Measurements from ENCODE around the gene HNRNPA1. TPM values are rescaled to one million over a fixed set of nuclear protein-coding genes. Genes with fewer than 3 reads are reported as not detected.

The HNRNPA1 gene
- total and polyA plus RNA-seq, 9 of the 15 experiments (the other 6 are each of a cell fraction or from before 2014, with no cell fraction given): 1,166 to 2,703 (median 1,815) TPM

DNA sequence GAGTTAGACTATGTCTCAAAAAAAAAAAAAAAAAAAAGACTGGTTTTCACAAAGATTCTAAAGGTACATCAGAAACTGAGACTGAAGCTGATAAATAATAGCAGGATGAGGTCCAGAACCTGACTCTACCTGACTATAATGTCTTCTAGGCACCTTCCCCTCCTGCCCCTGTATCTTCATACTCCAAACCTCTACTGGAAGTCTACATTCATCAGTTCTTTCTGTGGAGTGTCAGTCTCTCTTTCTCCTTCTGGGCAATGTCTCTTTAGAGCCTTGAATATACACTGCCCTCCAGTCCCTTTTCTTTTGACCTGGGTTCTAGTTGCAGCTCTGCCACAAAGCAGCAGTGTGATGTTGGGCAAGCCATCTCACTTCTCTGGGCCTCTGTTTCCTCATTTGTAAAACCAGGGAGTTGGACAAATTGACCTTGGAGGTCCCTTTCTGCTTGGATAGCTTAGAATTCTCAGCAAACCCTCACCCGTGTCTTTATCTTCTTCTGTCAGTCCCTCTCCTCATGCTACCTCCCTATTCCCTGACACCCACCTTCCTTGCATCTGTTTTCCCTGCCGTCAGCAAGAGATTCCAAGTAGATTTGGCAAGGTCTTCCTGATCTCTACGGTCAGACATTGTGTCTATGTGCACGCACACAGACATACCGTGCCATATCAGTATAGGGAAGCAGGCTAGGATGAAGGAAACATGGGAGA, 16.0 kb downstream of the HNRNPA1 start (continued):
- no peak for TF ChIP-seq ZNF644 (tag; IDR thresholded peaks at IDR 0.05; ENCODE audit: low read depth)
- TF ChIP-seq DACH1 (IDR thresholded peaks at IDR 0.05; ENCODE audit: partially characterized antibody): no peak
- TF ChIP-seq CBX5 (IDR thresholded peaks at IDR 0.05; ENCODE audit: borderline replicate concordance, low read depth): no peak
- TF ChIP-seq SRSF9 (IDR thresholded peaks at IDR 0.05; ENCODE audit: borderline replicate concordance, low read depth, low read length): no peak
- TF ChIP-seq, protein P1, sequence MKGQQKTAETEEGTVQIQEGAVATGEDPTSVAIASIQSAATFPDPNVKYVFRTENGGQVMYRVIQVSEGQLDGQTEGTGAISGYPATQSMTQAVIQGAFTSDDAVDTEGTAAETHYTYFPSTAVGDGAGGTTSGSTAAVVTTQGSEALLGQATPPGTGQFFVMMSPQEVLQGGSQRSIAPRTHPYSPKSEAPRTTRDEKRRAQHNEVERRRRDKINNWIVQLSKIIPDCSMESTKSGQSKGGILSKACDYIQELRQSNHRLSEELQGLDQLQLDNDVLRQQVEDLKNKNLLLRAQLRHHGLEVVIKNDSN (CRISPR knock-in tag; IDR thresholded peaks at IDR 0.05): no peak
- TF ChIP-seq, protein P2, sequence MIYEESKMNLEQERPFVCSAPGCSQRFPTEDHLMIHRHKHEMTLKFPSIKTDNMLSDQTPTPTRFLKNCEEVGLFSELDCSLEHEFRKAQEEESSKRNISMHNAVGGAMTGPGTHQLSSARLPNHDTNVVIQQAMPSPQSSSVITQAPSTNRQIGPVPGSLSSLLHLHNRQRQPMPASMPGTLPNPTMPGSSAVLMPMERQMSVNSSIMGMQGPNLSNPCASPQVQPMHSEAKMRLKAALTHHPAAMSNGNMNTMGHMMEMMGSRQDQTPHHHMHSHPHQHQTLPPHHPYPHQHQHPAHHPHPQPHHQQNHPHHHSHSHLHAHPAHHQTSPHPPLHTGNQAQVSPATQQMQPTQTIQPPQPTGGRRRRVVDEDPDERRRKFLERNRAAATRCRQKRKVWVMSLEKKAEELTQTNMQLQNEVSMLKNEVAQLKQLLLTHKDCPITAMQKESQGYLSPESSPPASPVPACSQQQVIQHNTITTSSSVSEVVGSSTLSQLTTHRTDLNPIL (CRISPR knock-in tag; IDR thresholded peaks at IDR 0.05): no peak
- TF ChIP-seq, protein P3, sequence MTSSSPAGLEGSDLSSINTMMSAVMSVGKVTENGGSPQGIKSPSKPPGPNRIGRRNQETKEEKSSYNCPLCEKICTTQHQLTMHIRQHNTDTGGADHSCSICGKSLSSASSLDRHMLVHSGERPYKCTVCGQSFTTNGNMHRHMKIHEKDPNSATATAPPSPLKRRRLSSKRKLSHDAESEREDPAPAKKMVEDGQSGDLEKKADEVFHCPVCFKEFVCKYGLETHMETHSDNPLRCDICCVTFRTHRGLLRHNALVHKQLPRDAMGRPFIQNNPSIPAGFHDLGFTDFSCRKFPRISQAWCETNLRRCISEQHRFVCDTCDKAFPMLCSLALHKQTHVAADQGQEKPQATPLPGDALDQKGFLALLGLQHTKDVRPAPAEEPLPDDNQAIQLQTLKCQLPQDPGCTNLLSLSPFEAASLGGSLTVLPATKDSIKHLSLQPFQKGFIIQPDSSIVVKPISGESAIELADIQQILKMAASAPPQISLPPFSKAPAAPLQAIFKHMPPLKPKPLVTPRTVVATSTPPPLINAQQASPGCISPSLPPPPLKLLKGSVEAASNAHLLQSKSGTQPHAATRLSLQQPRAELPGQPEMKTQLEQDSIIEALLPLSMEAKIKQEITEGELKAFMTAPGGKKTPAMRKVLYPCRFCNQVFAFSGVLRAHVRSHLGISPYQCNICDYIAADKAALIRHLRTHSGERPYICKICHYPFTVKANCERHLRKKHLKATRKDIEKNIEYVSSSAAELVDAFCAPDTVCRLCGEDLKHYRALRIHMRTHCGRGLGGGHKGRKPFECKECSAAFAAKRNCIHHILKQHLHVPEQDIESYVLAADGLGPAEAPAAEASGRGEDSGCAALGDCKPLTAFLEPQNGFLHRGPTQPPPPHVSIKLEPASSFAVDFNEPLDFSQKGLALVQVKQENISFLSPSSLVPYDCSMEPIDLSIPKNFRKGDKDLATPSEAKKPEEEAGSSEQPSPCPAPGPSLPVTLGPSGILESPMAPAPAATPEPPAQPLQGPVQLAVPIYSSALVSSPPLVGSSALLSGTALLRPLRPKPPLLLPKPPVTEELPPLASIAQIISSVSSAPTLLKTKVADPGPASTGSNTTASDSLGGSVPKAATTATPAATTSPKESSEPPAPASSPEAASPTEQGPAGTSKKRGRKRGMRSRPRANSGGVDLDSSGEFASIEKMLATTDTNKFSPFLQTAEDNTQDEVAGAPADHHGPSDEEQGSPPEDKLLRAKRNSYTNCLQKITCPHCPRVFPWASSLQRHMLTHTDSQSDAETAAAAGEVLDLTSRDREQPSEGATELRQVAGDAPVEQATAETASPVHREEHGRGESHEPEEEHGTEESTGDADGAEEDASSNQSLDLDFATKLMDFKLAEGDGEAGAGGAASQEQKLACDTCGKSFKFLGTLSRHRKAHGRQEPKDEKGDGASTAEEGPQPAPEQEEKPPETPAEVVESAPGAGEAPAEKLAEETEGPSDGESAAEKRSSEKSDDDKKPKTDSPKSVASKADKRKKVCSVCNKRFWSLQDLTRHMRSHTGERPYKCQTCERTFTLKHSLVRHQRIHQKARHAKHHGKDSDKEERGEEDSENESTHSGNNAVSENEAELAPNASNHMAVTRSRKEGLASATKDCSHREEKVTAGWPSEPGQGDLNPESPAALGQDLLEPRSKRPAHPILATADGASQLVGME (CRISPR knock-in tag; IDR thresholded peaks at IDR 0.05): no peak
- TF ChIP-seq, protein P4, sequence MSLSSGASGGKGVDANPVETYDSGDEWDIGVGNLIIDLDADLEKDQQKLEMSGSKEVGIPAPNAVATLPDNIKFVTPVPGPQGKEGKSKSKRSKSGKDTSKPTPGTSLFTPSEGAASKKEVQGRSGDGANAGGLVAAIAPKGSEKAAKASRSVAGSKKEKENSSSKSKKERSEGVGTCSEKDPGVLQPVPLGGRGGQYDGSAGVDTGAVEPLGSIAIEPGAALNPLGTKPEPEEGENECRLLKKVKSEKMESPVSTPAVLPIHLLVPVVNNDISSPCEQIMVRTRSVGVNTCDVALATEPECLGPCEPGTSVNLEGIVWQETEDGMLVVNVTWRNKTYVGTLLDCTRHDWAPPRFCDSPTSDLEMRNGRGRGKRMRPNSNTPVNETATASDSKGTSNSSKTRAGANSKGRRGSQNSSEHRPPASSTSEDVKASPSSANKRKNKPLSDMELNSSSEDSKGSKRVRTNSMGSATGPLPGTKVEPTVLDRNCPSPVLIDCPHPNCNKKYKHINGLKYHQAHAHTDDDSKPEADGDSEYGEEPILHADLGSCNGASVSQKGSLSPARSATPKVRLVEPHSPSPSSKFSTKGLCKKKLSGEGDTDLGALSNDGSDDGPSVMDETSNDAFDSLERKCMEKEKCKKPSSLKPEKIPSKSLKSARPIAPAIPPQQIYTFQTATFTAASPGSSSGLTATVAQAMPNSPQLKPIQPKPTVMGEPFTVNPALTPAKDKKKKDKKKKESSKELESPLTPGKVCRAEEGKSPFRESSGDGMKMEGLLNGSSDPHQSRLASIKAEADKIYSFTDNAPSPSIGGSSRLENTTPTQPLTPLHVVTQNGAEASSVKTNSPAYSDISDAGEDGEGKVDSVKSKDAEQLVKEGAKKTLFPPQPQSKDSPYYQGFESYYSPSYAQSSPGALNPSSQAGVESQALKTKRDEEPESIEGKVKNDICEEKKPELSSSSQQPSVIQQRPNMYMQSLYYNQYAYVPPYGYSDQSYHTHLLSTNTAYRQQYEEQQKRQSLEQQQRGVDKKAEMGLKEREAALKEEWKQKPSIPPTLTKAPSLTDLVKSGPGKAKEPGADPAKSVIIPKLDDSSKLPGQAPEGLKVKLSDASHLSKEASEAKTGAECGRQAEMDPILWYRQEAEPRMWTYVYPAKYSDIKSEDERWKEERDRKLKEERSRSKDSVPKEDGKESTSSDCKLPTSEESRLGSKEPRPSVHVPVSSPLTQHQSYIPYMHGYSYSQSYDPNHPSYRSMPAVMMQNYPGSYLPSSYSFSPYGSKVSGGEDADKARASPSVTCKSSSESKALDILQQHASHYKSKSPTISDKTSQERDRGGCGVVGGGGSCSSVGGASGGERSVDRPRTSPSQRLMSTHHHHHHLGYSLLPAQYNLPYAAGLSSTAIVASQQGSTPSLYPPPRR (CRISPR knock-in tag; IDR thresholded peaks at IDR 0.05; ENCODE audit: borderline replicate concordance): no peak
- peak; percentile 65 for TF ChIP-seq NFIC (IDR thresholded peaks at IDR 0.05)
- TF ChIP-seq ZNF124 (CRISPR knock-in tag; IDR thresholded peaks at IDR 0.05): no peak
- no peak for TF ChIP-seq ZNF121 (CRISPR knock-in tag; conservative IDR thresholded peaks at IDR 0.05)
- TF ChIP-seq NRF1 (conservative IDR thresholded peaks at IDR 0.05 in 1 of 2, IDR thresholded peaks at IDR 0.05 in 1 of 2): 0 out of 4 replicates have a peak, but pooled peaks of 1 of the 2 experiments have one; percentile 21
- TF ChIP-seq FOXJ2 (tag; IDR thresholded peaks at IDR 0.05): no peak
- TF ChIP-seq ESRRB (CRISPR knock-in tag; IDR thresholded peaks at IDR 0.05; ENCODE audit: borderline replicate concordance): no peak
- TF ChIP-seq TBP (optimal IDR thresholded peaks at IDR 0.05; ENCODE audit: low read depth, low read length): no peak

Data from K562 (cell line).